GM18907 (cell line): ENCODE measurements around the gene FRY.

Source experiments
- ATAC-seq: cut with Tn5 transposase; IDR thresholded peaks from one replicate; pipeline ENCODE4 v1.9.1; 2021; ENCODE audit warnings: mild to moderate bottlenecking, moderate library complexity; ENCODE audit not compliant: unreplicated experiment

The FRY gene

DNA sequence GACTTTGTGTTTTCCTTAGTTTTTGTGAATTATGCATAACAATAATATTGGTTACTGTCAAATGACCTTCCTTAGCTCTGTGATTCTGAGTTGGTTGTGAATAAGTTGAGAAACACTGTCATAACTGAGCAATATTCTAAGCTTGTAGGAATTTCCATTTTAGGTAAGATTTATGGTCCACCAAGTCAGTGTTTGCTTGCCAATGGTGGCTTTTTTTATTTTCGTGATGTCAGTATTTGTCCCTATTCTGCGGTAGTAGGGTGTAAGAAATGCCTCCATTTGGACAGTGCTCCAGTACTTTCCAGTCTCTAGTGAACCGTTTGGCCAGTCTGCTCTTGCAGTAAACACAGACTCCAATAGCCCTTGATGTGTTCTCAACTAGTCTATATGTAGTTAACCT, 94.7 kb downstream of the FRY start:
- ATAC-seq, result no peak

DNA sequence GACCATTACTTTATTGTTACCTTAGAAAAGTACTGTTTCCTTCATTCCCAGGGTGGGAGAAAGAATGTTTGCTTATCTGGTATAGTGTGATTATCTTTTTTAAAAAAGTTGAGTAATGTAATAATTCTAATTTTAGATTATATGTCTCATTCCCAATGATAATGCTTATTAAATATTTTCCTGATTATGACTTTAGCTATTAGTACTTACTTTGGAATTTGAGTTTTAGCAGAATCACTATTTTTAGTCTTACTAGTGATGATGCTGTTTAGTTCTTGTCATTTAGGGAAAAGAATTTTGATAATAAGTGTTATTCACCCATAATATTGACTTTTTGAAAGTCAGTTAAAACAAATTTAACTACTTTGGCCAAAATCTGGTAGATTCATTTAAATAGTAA, 95.2 kb downstream of the FRY start:
- no peak for ATAC-seq

DNA sequence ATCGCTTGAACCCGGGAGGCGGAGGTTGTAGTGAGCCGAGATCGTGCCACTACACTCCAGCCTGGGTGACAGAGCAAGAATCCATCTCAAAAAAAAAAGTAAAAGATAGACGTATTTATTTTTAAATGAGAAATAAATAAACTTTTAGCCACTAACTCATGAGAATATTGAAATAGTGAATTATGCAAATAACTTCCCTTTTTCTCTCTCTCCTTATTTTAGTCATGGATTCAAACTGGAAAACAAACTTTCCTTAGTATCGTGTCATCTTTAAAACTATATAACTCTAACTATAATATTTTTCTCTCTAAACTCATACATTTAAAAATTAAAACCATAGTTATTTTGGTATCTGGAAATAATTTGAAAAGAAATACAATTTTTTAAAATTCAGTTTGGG, 96.1 kb downstream of the FRY start:
- ATAC-seq, result no peak

DNA sequence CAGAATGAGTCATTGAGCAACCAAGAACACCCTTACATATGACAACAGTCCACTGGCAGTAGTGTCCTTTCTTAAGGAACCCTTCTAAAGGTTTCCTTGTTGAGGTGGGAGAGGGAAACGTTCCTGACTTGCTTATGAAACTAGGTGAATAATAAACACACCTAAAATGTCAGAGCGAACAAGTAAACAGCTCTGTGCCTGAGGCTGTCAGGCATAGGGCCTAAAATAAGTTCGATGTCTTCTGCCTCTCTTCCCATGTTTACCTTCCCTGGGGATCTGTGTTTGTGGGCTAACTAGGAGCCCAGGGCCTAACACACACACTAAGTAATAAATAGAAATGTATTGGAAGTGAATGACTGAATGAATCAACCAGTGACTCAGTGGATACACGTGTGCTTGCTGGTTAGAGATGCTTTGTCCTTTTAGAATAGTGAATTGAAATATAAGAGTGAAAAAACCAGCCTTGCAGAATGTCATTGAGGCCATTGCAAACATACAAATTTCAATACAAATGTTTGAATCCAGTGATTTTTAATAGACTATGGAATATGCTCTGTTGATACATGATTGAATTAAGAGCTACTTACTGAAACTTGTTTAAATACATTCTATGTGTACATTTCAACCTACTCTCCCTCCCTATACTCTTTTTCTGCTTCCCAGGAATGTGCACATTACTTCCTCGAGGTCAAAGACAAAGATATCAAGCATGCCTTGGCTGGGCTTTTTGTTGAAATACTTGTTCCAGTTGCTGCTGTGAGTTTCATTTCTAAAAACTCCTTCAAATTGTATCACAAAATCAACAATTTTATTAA, 102.9 kb downstream of the FRY start:
- ATAC-seq, result no peak

GRCh38 chr13:32135056-32135390, 103.4 kb downstream of the FRY start:
- no peak for ATAC-seq

DNA sequence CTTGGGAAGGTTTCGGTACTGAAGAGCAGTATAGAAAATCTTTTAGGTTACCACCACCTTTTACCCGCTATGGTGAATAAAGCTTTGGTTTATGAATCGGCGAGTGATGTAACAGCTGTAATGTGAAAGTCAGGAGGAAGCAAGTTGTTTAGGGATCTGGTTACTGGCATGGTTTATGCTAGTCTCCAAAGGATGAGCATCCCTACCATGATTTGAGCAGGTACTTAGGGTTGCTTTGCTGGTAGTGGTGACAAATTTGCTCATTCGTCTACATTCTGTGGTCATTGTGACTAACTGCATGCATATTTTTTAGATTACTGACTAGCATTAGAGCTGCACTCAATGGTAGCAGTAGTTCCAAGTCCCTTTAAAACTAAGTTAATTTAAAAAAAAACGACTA, 104.1 kb downstream of the FRY start:
- no peak for ATAC-seq

GRCh38 chr13:32136061-32136460, 104.5 kb downstream of the FRY start:
- no peak for ATAC-seq

DNA sequence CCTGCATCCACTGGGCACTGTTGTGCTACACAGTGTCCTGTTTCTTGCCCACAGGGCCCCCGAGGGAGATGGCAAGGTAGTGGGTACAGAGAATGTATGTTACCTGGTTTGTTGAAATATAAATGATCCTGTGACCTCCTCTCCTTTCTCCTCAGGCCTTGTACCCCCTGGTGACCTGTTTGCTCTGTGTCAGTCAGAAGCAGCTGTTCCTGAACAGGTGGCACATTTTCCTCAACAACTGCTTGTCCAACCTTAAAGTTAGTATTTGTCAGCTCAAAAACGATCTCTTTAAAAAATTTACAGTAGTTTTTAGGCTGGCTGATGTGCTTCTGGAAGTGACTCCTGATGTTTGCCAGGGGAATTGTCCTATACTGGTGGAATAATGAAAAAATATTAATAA, 105.1 kb downstream of the FRY start:
- no peak for ATAC-seq

DNA sequence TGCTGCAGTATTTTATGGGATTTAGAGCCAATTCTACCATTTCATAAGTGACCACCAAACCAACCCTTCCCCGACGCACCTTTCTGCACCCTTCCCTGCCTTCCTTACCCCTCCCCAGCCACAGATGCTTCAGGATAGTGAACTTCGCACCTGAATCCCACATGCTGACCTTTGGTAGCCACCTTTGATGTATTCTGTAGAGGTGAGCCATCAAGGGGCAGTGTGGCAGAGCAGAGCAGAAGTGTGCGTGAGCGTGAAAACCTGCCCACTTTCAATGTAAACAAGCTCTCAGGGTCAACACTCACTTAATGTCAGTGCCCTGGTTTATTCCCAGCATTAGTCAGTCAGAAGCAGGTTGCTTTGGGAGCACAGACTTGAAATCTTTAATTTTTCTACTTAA, 107.7 kb downstream of the FRY start:
- ATAC-seq, result no peak

GRCh38 chr13:32140109-32140508, 108.5 kb downstream of the FRY start:
- ATAC-seq, result no peak

DNA sequence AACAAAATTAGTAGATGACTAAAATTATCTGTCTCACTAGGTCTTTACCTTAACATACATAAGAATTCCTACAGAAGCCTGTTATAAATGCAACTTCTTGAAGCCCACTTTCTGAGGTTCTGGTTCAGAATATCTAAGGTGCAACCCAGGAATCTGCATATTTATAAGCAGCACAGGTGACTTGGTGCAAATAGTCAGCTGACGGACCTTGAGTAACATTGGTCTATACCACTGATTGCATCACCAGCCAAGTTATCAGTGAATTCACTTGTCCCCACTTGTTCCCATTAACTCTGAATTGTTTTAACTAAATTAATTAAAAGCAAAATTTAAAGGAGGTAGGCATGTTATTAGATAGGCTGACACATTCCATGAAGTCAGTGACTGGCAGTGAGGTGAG, 109.9 kb downstream of the FRY start:
- ATAC-seq, result no peak

DNA sequence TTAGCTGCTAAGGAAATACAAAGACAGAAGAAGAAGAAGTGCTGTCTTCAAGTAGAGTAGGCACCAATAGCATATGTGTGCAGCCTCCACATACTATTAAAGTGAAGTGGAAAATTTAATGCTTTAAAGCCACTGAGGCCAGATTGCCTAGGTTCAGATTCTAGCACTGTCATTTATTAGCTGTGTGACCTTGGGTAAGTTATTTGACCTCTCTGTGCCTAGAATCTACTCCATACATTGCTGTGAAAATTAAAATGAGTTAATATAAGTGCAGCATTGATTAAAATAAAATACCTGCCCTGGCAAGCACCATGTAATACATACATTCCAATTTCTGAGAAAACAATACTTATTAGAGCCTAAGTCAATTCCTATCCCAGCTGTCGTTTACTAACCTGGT, 110.5 kb downstream of the FRY start:
- no peak for ATAC-seq

DNA sequence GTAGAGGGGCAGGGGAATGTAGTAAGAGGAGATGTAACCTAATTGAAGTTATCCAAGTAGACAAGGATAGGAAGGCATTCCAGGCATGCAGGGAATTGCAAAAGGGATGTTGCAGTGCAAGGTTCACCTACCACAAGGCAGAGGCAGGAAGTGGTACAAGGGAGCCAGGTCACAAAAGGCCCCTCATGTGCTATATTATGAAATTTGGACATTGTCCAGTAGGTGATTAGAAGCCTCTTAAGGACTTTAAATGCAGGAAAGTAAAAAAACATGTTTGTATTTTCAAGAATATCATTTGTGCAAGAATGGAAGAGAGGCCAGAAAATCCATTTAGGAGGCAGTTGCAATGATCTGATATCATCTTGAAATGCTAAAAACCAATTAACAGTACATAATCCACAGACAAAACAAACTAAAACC, 111.4 kb downstream of the FRY start:
- ATAC-seq, result no peak

GRCh38 chr13:32147193-32147592, 115.6 kb downstream of the FRY start:
- ATAC-seq, result no peak

DNA sequence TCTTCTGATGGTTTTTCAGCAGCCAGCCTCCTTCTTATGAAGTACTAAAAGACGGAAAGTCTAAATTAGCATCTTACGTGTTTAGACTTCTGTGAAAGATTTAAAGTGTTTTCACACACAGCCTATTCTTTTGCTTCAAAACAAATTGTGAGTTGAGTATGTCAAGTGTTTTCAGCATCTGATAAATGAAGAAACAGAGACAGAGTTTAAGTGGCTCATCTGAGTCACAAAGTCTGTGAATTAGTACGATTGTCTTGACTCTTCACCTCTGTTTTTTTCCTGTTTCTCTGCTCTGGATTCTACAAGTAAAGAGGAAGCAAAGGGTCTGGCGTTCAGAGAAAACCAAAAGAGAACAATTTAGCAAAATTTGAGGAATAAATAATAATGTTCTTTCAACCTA, 116.4 kb downstream of the FRY start:
- ATAC-seq, result no peak

- ATAC-seq, result no peak
Observed at GRCh38 chr13:32150239-32150638, 118.7 kb downstream of the FRY start.

GRCh38 chr13:32150794-32151193, 119.2 kb downstream of the FRY start:
- ATAC-seq, result no peak

DNA sequence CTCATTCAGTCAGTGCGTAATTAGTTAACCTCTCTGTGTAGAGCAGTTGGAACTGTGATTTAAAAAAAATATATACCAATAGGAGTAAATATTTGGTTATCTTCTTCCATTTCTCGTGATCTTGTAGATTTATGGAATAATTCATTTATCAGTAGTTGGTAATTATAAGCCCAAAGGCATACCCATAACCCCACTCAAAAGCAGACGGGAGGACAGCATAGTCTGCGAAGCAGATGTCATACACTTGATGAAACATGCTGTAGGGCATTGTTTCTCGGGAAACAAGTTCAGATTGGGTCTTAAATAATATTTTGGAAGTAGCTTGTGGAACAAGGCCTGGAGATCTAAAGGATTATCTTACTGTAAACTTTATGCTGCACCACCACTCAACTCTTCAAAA, 119.7 kb downstream of the FRY start:
- ATAC-seq, result no peak

DNA sequence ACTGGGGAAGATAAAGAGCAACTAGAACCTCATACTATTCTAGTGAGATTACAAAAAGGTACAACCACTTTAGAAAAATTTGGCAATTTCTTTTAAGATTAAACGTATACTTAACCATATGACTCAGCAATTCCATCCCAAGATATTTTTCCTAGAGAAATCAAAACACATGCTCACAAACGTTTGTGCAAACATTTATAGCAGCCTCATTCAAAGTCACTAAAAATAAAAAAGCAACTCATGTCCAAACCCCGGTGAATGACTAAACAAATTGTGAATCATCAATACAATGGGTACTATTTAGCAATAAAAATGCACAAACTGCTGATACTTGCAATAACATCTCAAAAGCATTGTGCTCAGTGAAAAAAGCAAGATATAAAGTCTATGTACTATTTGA, 121.5 kb downstream of the FRY start:
- no peak for ATAC-seq

- no peak for ATAC-seq
Observed at GRCh38 chr13:32159137-32159869, 127.7 kb downstream of the FRY start.

GRCh38 chr13:32162395-32163005, 130.9 kb downstream of the FRY start:
- no peak for ATAC-seq

- no peak for ATAC-seq
Observed at GRCh38 chr13:32164622-32165268, 133.2 kb downstream of the FRY start.
